Neural cell (in vitro differentiated cells): ENCODE results near the gene ELF1.

ENCODE experiments used
- CTCF ChIP-seq: fragments of 450-650 bp; IDR thresholded peaks from 2 replicates; pipeline ENCODE4 v1.5.1; 2014; ENCODE audit warnings: antibody characterized with exemption, mild to moderate bottlenecking, moderate library complexity; ENCODE audit not compliant: poor library complexity, severe bottlenecking
- EZH2 ChIP-seq: fragments of 200-600, 300-800 bp; shearing (Covaris generic), sonication (generic); IDR thresholded peaks from 2 replicates; pipeline ENCODE4 v1.6.1; 2014; ENCODE audit warnings: antibody characterized with exemption, low read length, borderline replicate concordance, mild to moderate bottlenecking; ENCODE audit not compliant: insufficient read depth, poor library complexity, severe bottlenecking
- MXI1 ChIP-seq: fragments of 450-650 bp; conservative IDR thresholded peaks from 2 replicates; pipeline ENCODE4 v1.6.1; 2014; ENCODE audit warnings: antibody characterized with exemption, mild to moderate bottlenecking; ENCODE audit not compliant: poor library complexity, severe bottlenecking
- POLR2AphosphoS5 ChIP-seq: IDR thresholded peaks from 2 replicates; pipeline ENCODE4 v1.6.1; 2012
- RAD21 ChIP-seq: fragments of 450-650 bp; conservative IDR thresholded peaks from 2 replicates; pipeline ENCODE4 v1.6.1; 2014; ENCODE audit warnings: antibody characterized with exemption, mild to moderate bottlenecking, moderate library complexity

- no peak for TF ChIP-seq CTCF
- no peak for TF ChIP-seq RAD21
- no peak for TF ChIP-seq POLR2AphosphoS5
- TF ChIP-seq EZH2 = no peak
- no peak for TF ChIP-seq MXI1
Observed at GRCh38 chr13:41040584-41041334, 21.6 kb upstream of the ELF1 start.
